MCF 10A (cell line): ENCODE measurements around the gene SELENOF. TPM values are rescaled to one million over a fixed set of nuclear protein-coding genes. Genes with fewer than 3 reads are reported as not detected.

Experiments used
- BruUV-seq: library from RNA; stranded (reverse); fragments of 400-500 nt; replicated peaks from 2 replicates; lab custom pipeline; 2021; lab: Mats Ljungman, UMichigan
- CTCF ChIA-PET: fragments of 300-600 bp; sonication (Branson Sonifier 250); formaldehyde crosslinking; extraction: SDS; loops from one replicate; lab custom pipeline; 2021; ENCODE audit warnings: antibody characterized with exemption, inconsistent platforms; lab: Yijun Ruan, JAX
- POLR2A ChIA-PET: fragments of 300-600, 350-650 bp; sonication (Branson Sonifier 250); formaldehyde crosslinking; extraction: SDS; loops from one replicate; lab custom pipeline; 2020; ENCODE audit warnings: antibody characterized with exemption, inconsistent platforms; lab: Yijun Ruan, JAX
- DNase-seq: peaks from one replicate; pipeline ENCODE4 v3.0.0-alpha.2; 2018; ENCODE audit not compliant: unreplicated experiment
- H3K27ac Mint-ChIP-seq: one replicate; pipeline ENCODE4 v1.8.0; 2022; ENCODE audit warnings: mild to moderate bottlenecking, low read depth, mixed read lengths; ENCODE audit not compliant: unreplicated experiment
- H3K27me3 Mint-ChIP-seq: one replicate; pipeline ENCODE4 v1.8.0; 2022; ENCODE audit warnings: mixed read lengths; ENCODE audit not compliant: insufficient read depth, unreplicated experiment
- H3K36me3 Mint-ChIP-seq: one replicate; pipeline ENCODE4 v1.8.0; 2022; ENCODE audit warnings: mild to moderate bottlenecking, moderate library complexity, mixed read lengths; ENCODE audit not compliant: insufficient read depth, unreplicated experiment
- H3K4me1 Mint-ChIP-seq: one replicate; pipeline ENCODE4 v1.8.0; 2022; ENCODE audit warnings: mixed read lengths; ENCODE audit not compliant: insufficient read depth, unreplicated experiment
- H3K4me3 Mint-ChIP-seq: one replicate; pipeline ENCODE4 v1.8.0; 2022; ENCODE audit warnings: mild to moderate bottlenecking, moderate library complexity, mixed read lengths; ENCODE audit not compliant: unreplicated experiment
- H3K9me3 Mint-ChIP-seq: one replicate; pipeline ENCODE4 v1.8.0; 2022; ENCODE audit warnings: mixed read lengths; ENCODE audit not compliant: unreplicated experiment
- intact Hi-C: fragments of 100-400 bp; cut with micrococcal nuclease; formaldehyde crosslinking; loops from 2 replicates; pipeline ENCODE4 v1.14.1; 2022
- total RNA-seq: library from RNA; stranded (reverse); gene quantifications from 2 replicates; pipeline ENCODE4 v1.2.3, GENCODE V29; 2022
- TF ChIP-seq, protein P1 (sequence below): fragments of 200-600 bp; IDR thresholded peaks from one replicate; pipeline ENCODE4 v1.8.0; 2022; ENCODE audit warnings: antibody characterized with exemption, mild to moderate bottlenecking; ENCODE audit not compliant: unreplicated experiment

The SELENOF gene
- total RNA-seq, 1 experiment from 2014 or later, result 227 TPM

DNA sequence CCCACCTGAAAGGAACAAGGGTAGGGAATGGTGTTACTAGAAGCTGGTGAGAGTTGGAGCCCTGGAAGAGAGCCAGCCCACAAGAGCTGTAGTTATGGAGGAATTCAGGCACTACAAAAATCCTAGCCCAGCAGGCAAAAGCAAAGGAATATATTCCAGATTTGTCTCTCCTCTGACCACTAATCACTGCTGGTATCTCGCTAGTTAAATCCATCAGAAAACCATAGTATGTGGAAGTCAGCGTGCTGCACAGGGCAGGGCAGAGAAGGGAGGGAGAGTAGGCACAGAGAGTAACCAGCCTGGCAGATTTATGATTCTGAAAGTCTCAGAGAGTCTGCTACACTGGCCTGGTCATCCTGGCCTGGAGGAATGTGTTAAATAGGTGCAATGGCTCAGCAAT is 88.6 kb downstream of the SELENOF start:
- POLR2A ChIA-PET, result interaction anchor here (0.6 kb wide), 1 partner anchor 121 kb away, joined by 3 read pairs; the partner anchor contains the start of gene SH3GLB1
- no TSS peak for BruUV-seq
- intact Hi-C loops, result no loop called here

DNA sequence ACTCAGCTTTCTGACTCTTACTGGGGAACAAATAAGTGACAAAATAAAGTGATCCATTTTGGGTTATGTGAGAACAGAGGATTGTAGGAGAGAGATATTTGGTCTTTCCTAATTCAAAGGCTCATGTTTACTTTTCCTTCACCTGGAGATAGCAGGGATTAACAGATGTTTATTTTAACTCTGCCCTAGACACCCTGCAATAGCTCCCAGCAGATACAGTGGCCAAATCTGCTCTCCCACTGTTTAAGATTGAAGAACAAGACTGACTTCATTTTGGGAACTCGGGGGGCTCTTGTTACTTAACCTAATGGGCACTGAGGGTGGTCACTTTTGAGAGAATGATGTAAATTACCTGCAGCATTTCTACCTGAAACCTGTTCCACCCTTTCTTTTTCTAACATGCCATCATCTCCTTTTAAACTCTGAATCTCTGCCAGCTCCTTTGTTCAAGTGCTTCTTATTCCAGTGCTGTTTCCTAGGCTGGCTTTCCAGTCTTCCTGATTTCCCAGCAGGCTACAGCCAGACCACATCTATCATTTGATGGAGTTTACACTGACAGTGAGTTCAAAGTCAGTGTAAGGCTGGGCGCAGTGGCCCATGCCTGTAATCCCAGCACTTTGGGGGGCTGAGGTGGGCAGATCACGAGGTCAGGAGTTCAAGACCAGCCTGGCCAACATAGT is 90.0 kb downstream of the SELENOF start:
- Mint-ChIP-seq H3K4me1 (no peaks in the 10 kb centered on the region), H3K9me3 (no peaks in the 10 kb centered on the region), H3K27ac (no peak overlapping the region), H3K36me3 (no peaks in the 10 kb centered on the region), H3K27me3 (no peaks in the 10 kb centered on the region), H3K4me3 (no peak overlapping the region)
- ChIA-PET POLR2A (no interaction called here), CTCF (interaction anchor here (0.6 to 2.2 kb wide), 5 partner anchors 10 to 398 kb away, joined by 3 to 9 read pairs (median 3); no protein-coding TSS in a partner anchor)
- DNase-seq, result no peak
- intact Hi-C loops, result no loop called here
- TF ChIP-seq, protein P1, sequence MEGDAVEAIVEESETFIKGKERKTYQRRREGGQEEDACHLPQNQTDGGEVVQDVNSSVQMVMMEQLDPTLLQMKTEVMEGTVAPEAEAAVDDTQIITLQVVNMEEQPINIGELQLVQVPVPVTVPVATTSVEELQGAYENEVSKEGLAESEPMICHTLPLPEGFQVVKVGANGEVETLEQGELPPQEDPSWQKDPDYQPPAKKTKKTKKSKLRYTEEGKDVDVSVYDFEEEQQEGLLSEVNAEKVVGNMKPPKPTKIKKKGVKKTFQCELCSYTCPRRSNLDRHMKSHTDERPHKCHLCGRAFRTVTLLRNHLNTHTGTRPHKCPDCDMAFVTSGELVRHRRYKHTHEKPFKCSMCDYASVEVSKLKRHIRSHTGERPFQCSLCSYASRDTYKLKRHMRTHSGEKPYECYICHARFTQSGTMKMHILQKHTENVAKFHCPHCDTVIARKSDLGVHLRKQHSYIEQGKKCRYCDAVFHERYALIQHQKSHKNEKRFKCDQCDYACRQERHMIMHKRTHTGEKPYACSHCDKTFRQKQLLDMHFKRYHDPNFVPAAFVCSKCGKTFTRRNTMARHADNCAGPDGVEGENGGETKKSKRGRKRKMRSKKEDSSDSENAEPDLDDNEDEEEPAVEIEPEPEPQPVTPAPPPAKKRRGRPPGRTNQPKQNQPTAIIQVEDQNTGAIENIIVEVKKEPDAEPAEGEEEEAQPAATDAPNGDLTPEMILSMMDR, result no peak
- BruUV-seq, result no TSS peak

More for the DNA sequence above, 88.6 kb downstream of the SELENOF start:
- Mint-ChIP-seq H3K27me3 (no peaks in the 10 kb centered on the region), H3K4me3 (no peak overlapping the region), H3K9me3 (no peaks in the 10 kb centered on the region), H3K27ac (no peak overlapping the region), H3K36me3 (no peaks in the 10 kb centered on the region), H3K4me1 (no peaks in the 10 kb centered on the region)
- TF ChIP-seq, protein P1, result no peak
- CTCF ChIA-PET, result interaction anchor here (0.5 to 1.6 kb wide), 5 partner anchors 9 to 258 kb away, joined by 3 to 6 read pairs (median 4); no protein-coding TSS in a partner anchor
- DNase-seq, result no peak

DNA sequence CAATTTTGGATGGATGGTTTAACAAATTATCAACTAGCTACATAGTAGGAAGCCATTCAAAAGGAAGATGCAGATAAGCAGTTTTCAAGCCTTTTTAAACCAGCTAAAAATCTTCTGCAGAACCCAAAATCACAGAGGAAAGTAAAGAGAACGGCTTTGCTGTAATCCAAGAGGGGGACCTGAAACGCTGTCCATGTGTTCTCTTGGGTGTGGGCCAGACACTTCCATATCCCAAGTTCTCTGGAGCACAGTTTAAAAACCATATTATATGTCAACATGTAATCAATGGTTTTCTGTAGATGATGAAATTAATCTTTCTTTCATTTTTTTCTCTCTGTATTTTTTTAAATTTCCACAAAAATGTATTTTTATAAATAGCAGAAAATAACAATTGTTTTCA is 90.5 kb downstream of the SELENOF start:
- ChIA-PET POLR2A (no interaction called here), CTCF (interaction anchor here (2.2 kb wide), 1 partner anchor 10 kb away, joined by 9 read pairs; no protein-coding TSS in a partner anchor)
- Mint-ChIP-seq H3K9me3 (no peaks in the 10 kb centered on the region), H3K4me3 (no peak overlapping the region), H3K4me1 (no peaks in the 10 kb centered on the region), H3K27me3 (no peaks in the 10 kb centered on the region), H3K36me3 (no peaks in the 10 kb centered on the region), H3K27ac (no peak overlapping the region)
- DNase-seq, result no peak
- intact Hi-C loops, result no loop called here
- TF ChIP-seq, protein P1, result no peak
- BruUV-seq, result no TSS peak

DNA sequence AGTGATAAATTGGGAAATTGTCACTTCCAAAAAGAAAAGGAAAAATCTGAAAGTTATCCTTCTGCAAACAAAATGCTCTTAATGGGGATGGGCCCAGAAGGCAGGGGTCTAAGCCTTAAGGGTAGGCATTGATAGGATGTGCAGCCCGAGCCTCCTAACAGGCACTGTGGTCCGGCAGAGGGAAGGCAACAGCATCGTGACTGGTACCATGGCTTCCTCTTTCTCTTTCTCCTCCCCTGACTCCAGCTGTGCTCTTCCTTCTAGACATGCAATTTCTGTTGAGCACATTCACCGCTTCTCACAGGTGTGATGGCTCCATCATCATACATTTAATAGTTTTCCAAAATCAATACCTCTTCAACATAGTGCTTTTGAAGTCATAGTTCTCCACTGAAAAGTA is 91.5 kb downstream of the SELENOF start:
- CTCF ChIA-PET, result no interaction called here
- no TSS peak for BruUV-seq
- intact Hi-C loops, result no loop called here
- Mint-ChIP-seq H3K27ac (no peak overlapping the region), H3K36me3 (no peaks in the 10 kb centered on the region), H3K27me3 (no peaks in the 10 kb centered on the region), H3K4me1 (no peaks in the 10 kb centered on the region), H3K9me3 (no peaks in the 10 kb centered on the region), H3K4me3 (no peak overlapping the region)
- no peak for DNase-seq
- POLR2A ChIA-PET, result no interaction called here
- TF ChIP-seq, protein P1, result no peak
